Large intestine (tissue), 3 donors: ENCODE measurements around the gene AKAP17A. TPM values are rescaled to one million over a fixed set of nuclear protein-coding genes. Genes with fewer than 3 reads are reported as not detected.
"Not testable (repeated sequence)": the region's sequence is repeated elsewhere in the genome, so short reads cannot be mapped to it uniquely, and the experiment has no call there.

ENCODE experiments used
- DNase-seq, 2 donors: peaks; one replicate each; pipeline versions ENCODE4 v3.0.0 to v3.0.0-alpha.2; 2013
- H3K27ac ChIP-seq: one replicate; pipeline ENCODE4 v1.5.1; 2013; ENCODE audit warnings: low read length
- H3K27me3 ChIP-seq: 2 replicates; pipeline ENCODE4 v1.6.1; 2013; ENCODE audit warnings: low read length; ENCODE audit not compliant: control insufficient read depth, insufficient read depth
- H3K36me3 ChIP-seq: 2 replicates; pipeline ENCODE4 v1.6.1; 2013; ENCODE audit warnings: low read length; ENCODE audit not compliant: control insufficient read depth, insufficient read depth
- H3K4me1 ChIP-seq: one replicate; pipeline ENCODE4 v1.6.1; 2013; ENCODE audit warnings: low read length; ENCODE audit not compliant: control insufficient read depth, insufficient read depth
- H3K4me3 ChIP-seq: one replicate; pipeline ENCODE4 v1.5.1; 2013; ENCODE audit warnings: low read length
- H3K9me3 ChIP-seq: one replicate; pipeline ENCODE4 v1.6.1; 2013; ENCODE audit warnings: mild to moderate bottlenecking, low read depth, low read length, moderate library complexity; ENCODE audit not compliant: control insufficient read depth
- WGBS: methylation state at CpG from one replicate; pipeline ENCODE4 v1.1.5; 2013; ENCODE audit warnings: low lambda C conversion rate; ENCODE audit not compliant: insufficient coverage; 5-methylcytosine and 5-hydroxymethylcytosine counted together
- polyA plus RNA-seq: library from polyadenylated mRNA; unstranded; fragments of 120-200 nt; gene quantifications from one replicate; pipeline ENCODE4 v1.2.1, GENCODE V29; 2013

AKAP17A gene
- polyA plus RNA-seq, 1 donor = 65.9 TPM

DNA sequence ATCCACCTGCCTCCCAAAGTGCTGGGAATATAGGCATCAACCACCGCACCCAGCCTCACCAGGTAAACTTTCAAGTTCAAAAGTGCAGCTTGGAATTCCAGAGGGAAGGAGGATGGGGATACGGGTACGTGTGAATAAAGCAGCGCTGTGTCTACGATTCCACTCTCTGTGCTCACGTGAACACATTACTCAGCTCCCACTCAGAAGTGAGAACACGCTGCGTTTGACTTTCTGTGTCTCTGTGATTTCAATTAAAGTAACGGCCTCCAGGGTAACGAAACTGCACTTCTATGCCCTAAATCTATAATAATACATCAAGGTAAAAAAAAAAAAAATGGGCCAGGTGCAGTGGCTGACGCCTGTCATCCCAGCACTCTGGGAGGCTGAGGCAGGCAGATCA lies 15.1 kb downstream of the AKAP17A start:
- Histone ChIP-seq H3K27ac (no peak overlapping the region), H3K27me3 (no peaks in the 10 kb centered on the region), H3K9me3 (peaks cover 6% of the 10 kb centered on the region), H3K36me3 (peaks cover 22% of the 10 kb centered on the region), H3K4me1 (no peaks in the 10 kb centered on the region), H3K4me3 (no peak overlapping the region)
- no peak for DNase-seq
- WGBS = 100% methylated on average over 5 of the region's 11 CpGs

DNA sequence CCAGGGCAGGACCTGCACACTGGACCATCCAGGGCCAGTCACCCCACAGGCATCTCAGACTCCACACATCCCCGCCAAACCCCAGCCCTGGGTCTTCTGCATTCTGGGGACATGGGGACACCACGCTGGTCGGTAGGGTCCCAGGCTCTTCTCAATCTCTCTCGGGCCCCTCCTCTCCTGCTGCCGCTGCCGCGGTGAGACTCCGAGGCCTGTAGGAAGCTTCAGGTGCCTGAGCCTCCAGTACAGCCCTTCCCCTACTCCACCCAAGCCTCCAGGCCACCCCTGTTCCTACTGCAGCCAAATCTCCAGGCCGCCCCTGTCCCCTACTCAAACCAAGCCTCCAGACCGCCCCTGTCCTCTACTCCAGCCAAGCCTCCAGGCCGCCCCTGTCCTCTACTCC lies 17.9 kb downstream of the AKAP17A start:
- peaks cover 3% of the 10 kb centered on the region for H3K9me3 ChIP-seq
- no peak overlapping the region for H3K27ac ChIP-seq
- H3K4me3 ChIP-seq = no peak overlapping the region
- no peaks in the 10 kb centered on the region for H3K4me1 ChIP-seq
- no peak for DNase-seq
- peaks cover 2% of the 10 kb centered on the region for H3K36me3 ChIP-seq
- H3K27me3 ChIP-seq = no peaks in the 10 kb centered on the region
- no CpG with 5 or more reads among the region's 11 CpGs for WGBS

DNA sequence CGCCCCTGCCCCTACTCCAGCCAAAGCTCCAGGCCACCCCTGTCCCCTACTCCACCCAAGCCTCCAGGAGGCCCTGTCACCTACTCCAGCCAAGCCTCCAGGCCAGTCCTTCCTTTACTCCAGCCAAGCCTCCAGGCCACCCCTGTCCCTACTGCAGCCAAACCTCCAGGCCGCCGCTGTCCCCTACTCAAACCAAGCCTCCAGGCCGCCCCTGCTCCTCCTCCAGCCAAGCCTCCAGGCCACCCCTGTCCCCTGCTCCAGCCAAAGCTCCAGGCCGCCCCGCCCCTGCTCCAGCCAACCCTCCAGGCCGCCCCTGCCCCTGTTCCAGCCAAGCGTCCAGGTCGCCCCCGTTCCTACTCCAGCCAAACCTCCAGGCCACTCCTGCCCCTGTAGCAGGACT lies 18.4 kb downstream of the AKAP17A start:
- no CpG with 5 or more reads among the region's 10 CpGs for WGBS

DNA sequence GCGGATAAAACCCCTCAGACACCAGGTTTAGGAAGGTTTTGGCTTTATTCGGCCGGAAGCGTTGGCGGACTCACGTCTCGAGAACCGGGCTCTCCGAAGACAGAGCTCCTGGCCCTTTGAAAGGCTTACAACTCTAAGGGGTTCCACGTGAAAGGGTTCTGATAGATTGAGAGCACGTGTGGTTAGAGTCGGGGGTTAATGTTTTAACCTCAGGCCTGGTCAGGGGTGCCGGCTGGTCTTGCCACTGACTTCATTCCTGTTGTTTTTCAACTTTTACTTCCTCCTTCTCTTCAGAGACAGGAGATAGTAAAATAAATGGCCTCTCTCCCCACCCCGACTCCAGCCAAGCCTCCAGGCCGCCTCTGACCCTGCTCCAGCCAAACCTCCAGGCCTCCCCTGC lies 18.8 kb downstream of the AKAP17A start:
- peaks cover 3% of the 10 kb centered on the region for H3K9me3 ChIP-seq
- WGBS = no CpG with 5 or more reads among the region's 15 CpGs
- H3K27me3 ChIP-seq = no peaks in the 10 kb centered on the region
- no peak overlapping the region for H3K4me3 ChIP-seq
- DNase-seq = no peak
- no peak overlapping the region for H3K27ac ChIP-seq
- H3K36me3 ChIP-seq = no peaks in the 10 kb centered on the region
- no peaks in the 10 kb centered on the region for H3K4me1 ChIP-seq

More for the DNA sequence above, 18.4 kb downstream of the AKAP17A start:
- Histone ChIP-seq H3K36me3 (peaks cover 2% of the 10 kb centered on the region), H3K27ac (no peak overlapping the region), H3K4me3 (no peak overlapping the region), H3K4me1 (no peaks in the 10 kb centered on the region), H3K27me3 (no peaks in the 10 kb centered on the region), H3K9me3 (peaks cover 3% of the 10 kb centered on the region)
- DNase-seq = no peak

DNA sequence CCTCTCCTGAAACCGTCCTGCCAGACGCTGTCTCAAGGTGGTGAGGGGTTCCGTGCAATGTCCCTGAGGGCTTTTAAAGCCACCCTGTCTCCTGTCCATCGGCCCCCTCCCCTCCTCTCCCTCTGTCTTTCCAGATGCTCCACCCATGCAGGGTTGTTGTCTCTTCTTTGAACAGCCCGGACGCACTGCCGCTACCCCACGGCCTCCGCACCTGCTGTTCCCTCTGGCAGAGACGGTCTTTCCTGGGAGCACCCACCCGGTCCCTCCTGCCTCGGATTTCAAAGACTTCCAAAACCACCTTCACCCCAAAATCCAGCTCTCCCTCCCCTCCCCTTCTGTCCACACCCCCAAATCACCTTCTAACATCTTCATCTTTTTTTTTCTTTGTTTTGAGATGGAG lies 19.3 kb downstream of the AKAP17A start:
- H3K27me3 ChIP-seq = no peaks in the 10 kb centered on the region
- DNase-seq = no peak
- 93% methylated on average over 6 of the region's 12 CpGs for WGBS
- H3K36me3 ChIP-seq = no peaks in the 10 kb centered on the region
- H3K27ac ChIP-seq = no peak overlapping the region
- H3K4me1 ChIP-seq = no peaks in the 10 kb centered on the region
- H3K9me3 ChIP-seq = peaks cover 3% of the 10 kb centered on the region
- H3K4me3 ChIP-seq = no peak overlapping the region

DNA sequence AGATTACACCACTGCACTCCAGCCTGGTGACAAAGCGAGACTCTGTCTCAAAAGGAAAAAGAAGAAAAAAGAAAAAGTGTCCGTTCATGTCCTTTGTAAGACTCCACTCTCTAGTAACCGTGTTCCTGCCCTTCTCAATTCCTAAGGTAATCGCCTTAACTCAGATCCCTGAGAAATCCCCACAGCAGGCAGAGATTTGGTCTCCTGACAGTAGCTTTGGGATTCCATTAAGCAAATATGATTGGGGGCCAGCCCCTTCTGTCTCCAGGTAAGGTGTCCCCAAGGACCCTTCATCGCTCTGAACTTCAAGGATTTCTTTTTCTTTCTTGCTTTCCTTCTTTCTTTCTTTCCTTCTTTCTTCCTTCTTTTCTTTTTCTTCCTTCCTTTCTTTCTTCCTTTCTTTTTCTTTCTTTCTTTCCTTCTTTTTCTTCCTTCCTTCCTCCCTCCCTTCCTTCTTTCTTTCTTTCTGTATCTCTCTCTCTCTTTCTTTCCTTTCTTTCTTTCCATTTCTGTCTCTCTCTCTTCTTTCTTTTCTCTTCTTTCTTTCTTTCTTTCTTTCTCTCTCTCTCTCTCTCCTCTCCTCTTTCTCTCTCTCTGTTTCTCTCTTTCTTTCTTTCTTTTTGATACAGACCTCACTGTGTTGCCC lies 21.4 kb downstream of the AKAP17A start:
- Histone ChIP-seq H3K9me3 (peaks cover 3% of the 10 kb centered on the region), H3K4me1 (no peaks in the 10 kb centered on the region), H3K36me3 (no peaks in the 10 kb centered on the region), H3K27ac (no peak overlapping the region), H3K4me3 (no peak overlapping the region), H3K27me3 (no peaks in the 10 kb centered on the region)
- WGBS = 100% methylated on average over 1 of the region's 5 CpGs
- no peak for DNase-seq

DNA sequence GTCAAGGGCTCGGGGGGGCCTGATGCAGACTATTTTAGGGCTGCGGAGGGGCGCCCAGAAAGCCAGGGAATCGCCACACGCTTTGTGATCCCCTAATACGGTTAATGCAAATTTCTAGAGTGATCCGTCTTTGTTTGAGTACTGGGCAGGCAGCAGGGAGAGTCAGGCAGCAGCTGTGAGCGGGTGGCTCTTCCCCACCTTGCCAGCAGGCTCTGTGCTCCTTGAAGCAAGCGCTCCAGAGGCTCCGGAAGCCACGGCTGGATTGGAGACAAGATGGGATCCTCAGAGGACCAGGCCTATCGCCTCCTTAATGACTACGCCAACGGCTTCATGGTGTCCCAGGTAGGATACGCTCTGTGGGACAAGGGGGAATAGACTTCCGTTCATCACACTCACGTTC lies 23.5 kb downstream of the AKAP17A start, which contains the start of gene ASMT:
TSS of gene ASMT (plus strand) at position 133 of the 400 bp plus-strand sequence. CDS start at position 274, 141 bp downstream.
- Histone ChIP-seq H3K4me3 (no peak within 1 kb of the TSS), H3K4me1 (no peaks in the 10 kb centered on the region), H3K9me3 (peaks cover under 1% of the 10 kb centered on the region), H3K27ac (no peak within 1 kb of the TSS), H3K27me3 (no peaks in the 10 kb centered on the region), H3K36me3 (no peaks in the 10 kb centered on the region)
- WGBS = no CpG with 5 or more reads among the region's 17 CpGs
- no peak for DNase-seq

DNA sequence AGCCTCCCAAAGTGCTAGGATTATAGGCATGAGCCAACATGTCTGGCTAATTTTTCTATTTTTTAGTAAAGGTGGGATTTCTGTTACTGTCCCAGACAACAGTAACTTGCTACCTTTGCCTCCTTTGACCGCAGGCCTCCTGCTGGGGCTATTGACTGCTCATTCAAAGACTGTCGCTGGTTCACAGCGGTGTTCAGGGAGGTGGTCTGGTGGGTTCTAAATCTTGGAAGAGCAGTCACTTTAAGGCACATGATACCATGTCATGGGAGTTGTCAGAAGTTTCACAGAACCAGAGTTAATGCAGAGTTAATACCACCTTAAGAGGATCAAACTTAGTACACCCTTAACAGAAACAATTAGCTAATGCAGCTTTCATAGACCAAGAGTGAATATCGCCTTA lies 27.3 kb downstream of the AKAP17A start:
- no peak overlapping the region for H3K4me3 ChIP-seq
- no peak for DNase-seq
- no peaks in the 10 kb centered on the region for H3K27me3 ChIP-seq
- no peak overlapping the region for H3K27ac ChIP-seq
- no CpG with 5 or more reads among the region's 4 CpGs for WGBS
- H3K9me3 ChIP-seq = no peaks in the 10 kb centered on the region
- H3K36me3 ChIP-seq = no peaks in the 10 kb centered on the region
- H3K4me1 ChIP-seq = no peaks in the 10 kb centered on the region

DNA sequence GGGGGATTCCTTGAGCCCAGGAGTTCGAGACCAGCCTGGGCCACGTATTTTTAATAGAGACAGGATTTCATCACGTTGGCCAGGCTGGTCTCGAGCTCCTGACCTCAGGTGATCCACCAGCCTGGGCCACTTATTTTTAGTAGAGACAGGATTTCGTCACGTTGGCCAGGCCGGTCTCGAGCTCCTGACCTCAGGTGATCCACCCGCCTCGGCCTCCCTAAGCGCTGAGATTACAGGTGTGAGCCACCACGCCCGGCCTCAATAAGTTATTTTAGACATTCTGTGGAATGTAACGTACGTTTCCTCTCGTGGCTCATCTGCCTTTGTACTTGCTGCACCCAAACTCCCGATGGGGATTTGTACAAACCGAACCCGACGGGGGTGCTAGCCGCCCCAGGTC lies 32.3 kb downstream of the AKAP17A start:
- no CpG with 5 or more reads among the region's 21 CpGs for WGBS
- no peaks in the 10 kb centered on the region for H3K27me3 ChIP-seq
- H3K9me3 ChIP-seq = no peaks in the 10 kb centered on the region
- no peaks in the 10 kb centered on the region for H3K4me1 ChIP-seq
- no peak overlapping the region for H3K4me3 ChIP-seq
- H3K36me3 ChIP-seq = no peaks in the 10 kb centered on the region
- no peak overlapping the region for H3K27ac ChIP-seq
- no peak for DNase-seq

DNA sequence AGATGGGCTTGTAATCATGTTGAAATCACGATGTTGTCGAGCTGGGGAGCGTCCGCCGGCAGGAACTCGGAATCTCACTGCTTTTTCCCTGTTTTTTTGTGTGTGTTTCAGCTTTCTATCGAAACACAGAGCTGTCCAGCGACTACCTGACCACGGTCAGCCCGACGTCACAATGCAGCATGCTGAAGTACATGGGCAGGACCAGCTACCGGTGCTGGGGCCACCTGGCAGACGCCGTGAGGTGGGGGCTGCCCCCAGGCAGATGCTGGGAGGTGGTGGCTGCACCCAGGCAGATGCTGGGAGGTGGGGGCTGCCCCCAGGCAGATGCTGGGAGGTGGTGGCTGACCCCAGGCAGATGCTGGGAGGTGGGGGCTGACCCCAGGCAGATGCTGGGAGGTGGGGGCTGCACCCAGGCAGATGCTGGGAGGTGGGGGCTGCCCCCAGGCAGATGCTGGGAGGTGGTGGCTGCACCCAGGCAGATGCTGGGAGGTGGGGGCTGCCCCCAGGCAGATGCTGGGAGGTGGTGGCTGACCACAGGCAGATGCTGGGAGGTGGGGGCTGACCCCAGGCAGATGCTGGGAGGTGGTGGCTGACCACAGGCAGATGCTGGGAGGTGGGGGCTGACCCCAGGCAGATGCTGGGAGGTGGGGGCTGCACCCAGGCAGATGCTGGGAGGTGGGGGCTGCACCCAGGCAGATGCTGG lies 32.9 kb downstream of the AKAP17A start:
- no CpG with 5 or more reads among the region's 14 CpGs for WGBS
- not testable (repeated sequence) for H3K4me3 ChIP-seq, H3K27ac ChIP-seq

DNA sequence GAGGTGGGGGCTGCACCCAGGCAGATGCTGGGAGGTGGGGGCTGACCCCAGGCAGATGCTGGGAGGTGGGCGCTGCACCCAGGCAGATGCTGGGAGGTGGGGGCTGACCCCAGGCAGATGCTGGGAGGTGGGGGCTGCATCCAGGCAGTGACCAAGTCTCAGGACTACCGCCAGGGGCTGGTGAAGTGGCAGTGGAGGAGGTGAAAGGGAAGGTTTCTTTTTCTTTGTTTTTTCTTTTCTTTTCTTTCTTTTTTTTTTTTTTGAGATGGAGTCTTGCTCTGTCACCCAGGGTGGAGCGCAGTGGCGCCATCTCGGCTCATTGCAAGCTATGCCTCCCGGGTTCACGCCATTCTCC lies 33.4 kb downstream of the AKAP17A start:
- not testable (repeated sequence) for DNase-seq, H3K27ac ChIP-seq, H3K4me1 ChIP-seq, H3K9me3 ChIP-seq, H3K36me3 ChIP-seq, H3K27me3 ChIP-seq, H3K4me3 ChIP-seq
- no CpG with 5 or more reads among the region's 7 CpGs for WGBS

More for the DNA sequence above, 32.9 kb downstream of the AKAP17A start:
- not testable (repeated sequence) for H3K9me3 ChIP-seq, H3K27me3 ChIP-seq, DNase-seq, H3K4me1 ChIP-seq, H3K36me3 ChIP-seq
